ENCODE data around the gene TMCC3.

- TF ChIP-seq GATAD2A (CRISPR knock-in tag; IDR thresholded peaks at IDR 0.05) (no peak), MLX (CRISPR knock-in tag; IDR thresholded peaks at IDR 0.05) (no peak), ATF3 (CRISPR knock-in tag; IDR thresholded peaks at IDR 0.05) (no peak)
Observed at GRCh38 chr12:94625531-94625930, 24.8 kb downstream of the TMCC3 start.
